Trophoblast cell (in vitro differentiated cells and primary cell): ENCODE data around the gene NRXN3.

Experiments used
- DNase-seq, 2 donors: peaks; one replicate each; pipeline ENCODE4 v3.0.0-alpha.2; 2016
- H2AFZ ChIP-seq: 2 replicates; pipeline ENCODE4 v1.6.1; 2013; ENCODE audit warnings: low read length, moderate library complexity, mild to moderate bottlenecking; ENCODE audit not compliant: insufficient read depth, poor library complexity
- H2AK5ac ChIP-seq: 2 replicates; pipeline ENCODE4 v1.6.1; 2013; ENCODE audit warnings: mild to moderate bottlenecking, low read length
- H2BK120ac ChIP-seq: 2 replicates; pipeline ENCODE4 v1.6.1; 2013; ENCODE audit warnings: low read length, mild to moderate bottlenecking, moderate library complexity; ENCODE audit not compliant: insufficient read depth, poor library complexity
- H2BK12ac ChIP-seq: 2 replicates; pipeline ENCODE4 v1.6.1; 2013; ENCODE audit warnings: mild to moderate bottlenecking, low read length, moderate library complexity
- H2BK5ac ChIP-seq: 2 replicates; pipeline ENCODE4 v1.6.1; 2013; ENCODE audit warnings: low read length, low read depth, moderate library complexity, mild to moderate bottlenecking; ENCODE audit not compliant: poor library complexity
- H3K14ac ChIP-seq: 2 replicates; pipeline ENCODE4 v1.6.1; 2013; ENCODE audit warnings: mild to moderate bottlenecking, low read length
- H3K18ac ChIP-seq: 2 replicates; pipeline ENCODE4 v1.6.1; 2013; ENCODE audit warnings: mild to moderate bottlenecking, low read length
- H3K23ac ChIP-seq: 2 replicates; pipeline ENCODE4 v1.6.1; 2013; ENCODE audit warnings: low read length
- H3K27ac ChIP-seq: 2 replicates; pipeline ENCODE4 v1.5.1; 2013; ENCODE audit warnings: low read depth, mild to moderate bottlenecking, inconsistent platforms, low read length, moderate library complexity
- H3K27me3 ChIP-seq: 2 replicates; pipeline ENCODE4 v1.6.1; 2013; ENCODE audit warnings: inconsistent platforms, mild to moderate bottlenecking, low read length, moderate library complexity; ENCODE audit not compliant: insufficient read depth
- H3K36me3 ChIP-seq, 2 experiments: 1 replicate in 1 of 2; 2 replicates in 1 of 2; pipeline ENCODE4 v1.6.1; 2013; ENCODE audit warnings: low read length in 2 of 2, mild to moderate bottlenecking in 2 of 2, moderate library complexity in 1 of 2; ENCODE audit not compliant: insufficient read depth in 2 of 2, control insufficient read depth in 1 of 2
- H3K4ac ChIP-seq: 2 replicates; pipeline ENCODE4 v1.6.1; 2013; ENCODE audit warnings: low read depth, mild to moderate bottlenecking, low read length, moderate library complexity
- H3K4me1 ChIP-seq, 2 experiments: 1 replicate in 1 of 2; 2 replicates in 1 of 2; pipeline ENCODE4 v1.6.1; 2013; ENCODE audit warnings: low read length in 2 of 2, mild to moderate bottlenecking in 2 of 2, moderate library complexity in 1 of 2; ENCODE audit not compliant: insufficient read depth in 2 of 2, control insufficient read depth in 1 of 2
- H3K4me2 ChIP-seq: 2 replicates; pipeline ENCODE4 v1.6.1; 2013; ENCODE audit warnings: inconsistent platforms, mild to moderate bottlenecking, low read length, moderate library complexity
- H3K4me3 ChIP-seq: 2 replicates; pipeline ENCODE4 v1.5.1; 2013; ENCODE audit warnings: mild to moderate bottlenecking, low read depth, low read length, inconsistent platforms
- H3K79me1 ChIP-seq: one replicate; pipeline ENCODE4 v1.6.1; 2013; ENCODE audit warnings: low read length
- H3K79me2 ChIP-seq: 2 replicates; pipeline ENCODE4 v1.6.1; 2013; ENCODE audit warnings: low read length, mild to moderate bottlenecking; ENCODE audit not compliant: control insufficient read depth, insufficient read depth, poor library complexity
- H3K9ac ChIP-seq: 2 replicates; pipeline ENCODE4 v1.6.1; 2013; ENCODE audit warnings: mild to moderate bottlenecking, low read length
- H3K9me3 ChIP-seq: 2 replicates; pipeline ENCODE4 v1.6.1; 2013; ENCODE audit warnings: low read depth, mild to moderate bottlenecking, control low read depth, inconsistent platforms, low read length; ENCODE audit not compliant: insufficient read depth
- H4K12ac ChIP-seq: 2 replicates; pipeline ENCODE4 v1.6.1; 2013; ENCODE audit warnings: low read depth, mild to moderate bottlenecking, low read length, moderate library complexity
- H4K8ac ChIP-seq: 2 replicates; pipeline ENCODE4 v1.6.1; 2013; ENCODE audit warnings: low read depth, mild to moderate bottlenecking, low read length, moderate library complexity
- H4K91ac ChIP-seq: one replicate; pipeline ENCODE4 v1.6.1; 2013; ENCODE audit warnings: low read depth, mild to moderate bottlenecking, low read length, moderate library complexity
- WGBS: extraction: QIAGEN DNeasy Blood & Tissue Kit; methylation state at CpG from one replicate; pipeline ENCODE4 v1.1.7; 2013; ENCODE audit warnings: missing lambda C conversion rate; ENCODE audit not compliant: insufficient read length, insufficient coverage; ENCODE audit errors: extremely low coverage; 5-methylcytosine and 5-hydroxymethylcytosine counted together

NRXN3 gene

GRCh38 chr14:79586416-79586815 lies 1416.2 kb downstream of the NRXN3 start:
- Histone ChIP-seq H2BK120ac (no peak overlapping the region), H3K23ac (no peak overlapping the region), H3K4me3 (no peak overlapping the region), H3K36me3 (no peaks in the 10 kb centered on the region), H3K79me1 (peaks cover 2% of the 10 kb centered on the region), H4K8ac (no peak overlapping the region), H3K18ac (no peak overlapping the region), H2AFZ (no peak overlapping the region), H3K9ac (no peak overlapping the region), H3K4ac (no peak overlapping the region), H3K4me1 (peaks cover 0 to 4% of the 10 kb centered on the region in 2 experiments), H3K14ac (no peak overlapping the region), H2BK5ac (no peak overlapping the region), H4K12ac (no peak overlapping the region), H3K79me2 (no peaks in the 10 kb centered on the region), H3K27ac (no peak overlapping the region), H4K91ac (no peak overlapping the region), H2BK12ac (no peak overlapping the region), H3K27me3 (no peaks in the 10 kb centered on the region), H3K4me2 (no peak overlapping the region), H3K9me3 (no peaks in the 10 kb centered on the region), H2AK5ac (no peak overlapping the region)
- WGBS = no CpG with 5 or more reads among the region's 5 CpGs
- DNase-seq = no peak

GRCh38 chr14:79586989-79587598 lies 1416.9 kb downstream of the NRXN3 start:
- DNase-seq = no peak
- H3K4me1 ChIP-seq = peaks cover 0 to 4% of the 10 kb centered on the region in 2 experiments
- H3K4me3 ChIP-seq = no peak overlapping the region
- H3K79me1 ChIP-seq = peaks cover 2% of the 10 kb centered on the region
- H4K8ac ChIP-seq = no peak overlapping the region
- no peak overlapping the region for H4K91ac ChIP-seq
- H2AFZ ChIP-seq = no peak overlapping the region
- no peak overlapping the region for H3K18ac ChIP-seq
- no peak overlapping the region for H3K27ac ChIP-seq
- H2AK5ac ChIP-seq = no peak overlapping the region
- H3K9ac ChIP-seq = no peak overlapping the region
- H3K23ac ChIP-seq = no peak overlapping the region
- H3K79me2 ChIP-seq = no peaks in the 10 kb centered on the region
- no peaks in the 10 kb centered on the region for H3K9me3 ChIP-seq
- no peak overlapping the region for H2BK120ac ChIP-seq
- H4K12ac ChIP-seq = no peak overlapping the region
- no CpG with 5 or more reads among the region's 7 CpGs for WGBS
- no peak overlapping the region for H3K4ac ChIP-seq
- no peak overlapping the region for H3K14ac ChIP-seq
- no peaks in the 10 kb centered on the region for H3K27me3 ChIP-seq
- no peak overlapping the region for H2BK12ac ChIP-seq
- no peaks in the 10 kb centered on the region for H3K36me3 ChIP-seq
- H2BK5ac ChIP-seq = no peak overlapping the region
- no peak overlapping the region for H3K4me2 ChIP-seq

GRCh38 chr14:79587875-79588274 lies 1417.7 kb downstream of the NRXN3 start:
- Histone ChIP-seq H3K36me3 (no peaks in the 10 kb centered on the region), H3K79me1 (peaks cover 2% of the 10 kb centered on the region), H3K14ac (no peak overlapping the region), H2AFZ (no peak overlapping the region), H3K4me1 (peaks cover 0 to 4% of the 10 kb centered on the region in 2 experiments), H3K23ac (no peak overlapping the region), H2BK120ac (no peak overlapping the region), H2BK5ac (no peak overlapping the region), H3K27me3 (no peaks in the 10 kb centered on the region), H3K9me3 (no peaks in the 10 kb centered on the region), H3K27ac (no peak overlapping the region), H4K91ac (no peak overlapping the region), H2AK5ac (no peak overlapping the region), H3K9ac (no peak overlapping the region), H4K12ac (no peak overlapping the region), H3K4me3 (no peak overlapping the region), H3K4ac (no peak overlapping the region), H3K18ac (no peak overlapping the region), H4K8ac (no peak overlapping the region), H3K4me2 (no peak overlapping the region), H3K79me2 (no peaks in the 10 kb centered on the region), H2BK12ac (no peak overlapping the region)
- WGBS = no CpG with 5 or more reads among the region's 1 CpG
- no peak for DNase-seq

GRCh38 chr14:79588398-79588797 lies 1418.2 kb downstream of the NRXN3 start:
- H3K27ac ChIP-seq = no peak overlapping the region
- H3K4me1 ChIP-seq = peaks cover 0 to 4% of the 10 kb centered on the region in 2 experiments
- H2AFZ ChIP-seq = no peak overlapping the region
- H2BK120ac ChIP-seq = no peak overlapping the region
- H3K4ac ChIP-seq = no peak overlapping the region
- no peak overlapping the region for H3K18ac ChIP-seq
- H2AK5ac ChIP-seq = no peak overlapping the region
- no CpG with 5 or more reads among the region's 2 CpGs for WGBS
- H3K23ac ChIP-seq = no peak overlapping the region
- no peaks in the 10 kb centered on the region for H3K9me3 ChIP-seq
- no peaks in the 10 kb centered on the region for H3K79me2 ChIP-seq
- no peaks in the 10 kb centered on the region for H3K27me3 ChIP-seq
- no peak overlapping the region for H4K8ac ChIP-seq
- no peak overlapping the region for H3K4me2 ChIP-seq
- no peak overlapping the region for H3K4me3 ChIP-seq
- no peak overlapping the region for H2BK5ac ChIP-seq
- no peak overlapping the region for H2BK12ac ChIP-seq
- peaks cover 2% of the 10 kb centered on the region for H3K79me1 ChIP-seq
- no peak overlapping the region for H3K9ac ChIP-seq
- H3K14ac ChIP-seq = no peak overlapping the region
- DNase-seq = no peak
- H3K36me3 ChIP-seq = no peaks in the 10 kb centered on the region
- no peak overlapping the region for H4K91ac ChIP-seq
- H4K12ac ChIP-seq = no peak overlapping the region
